ENCODE measurements around the gene IL1RAPL1. TPM values are rescaled to one million over a fixed set of nuclear protein-coding genes. Genes with fewer than 3 reads are reported as not detected.

Gene IL1RAPL1
- total and polyA plus RNA-seq, 8 donors, result 0.60 to 1.4 (median 0.95) TPM; not detected in 2

DNA sequence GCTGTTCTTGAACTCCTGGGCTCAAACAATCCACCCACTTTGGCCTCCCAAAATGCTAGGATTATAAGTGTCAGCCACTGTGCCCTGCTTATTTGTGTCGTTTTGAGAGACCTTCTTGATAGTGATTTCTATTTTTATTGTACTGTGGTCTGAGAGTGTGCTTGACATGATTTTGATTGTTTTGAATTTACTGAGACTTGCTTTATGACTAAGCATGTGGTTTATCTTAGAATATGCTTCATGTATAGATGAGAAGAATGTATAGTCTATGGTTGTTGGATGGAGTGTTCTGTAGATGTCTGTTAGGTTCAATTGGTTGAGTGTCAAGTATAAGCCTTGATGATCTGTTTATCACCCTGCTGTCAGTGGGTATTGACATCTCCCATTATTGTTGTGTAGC lies 789.3 kb downstream of the IL1RAPL1 start:
- no peak for TF ChIP-seq CTCF (IDR thresholded peaks at IDR 0.05)
- H3K9me3 ChIP-seq, result peaks cover 0 to 4% of the 10 kb centered on the region in 2 donors
- ATAC-seq (no peak), DNase-seq (no peak)
- H3K4me1 ChIP-seq, result no peaks in the 10 kb centered on the region
- no peaks in the 10 kb centered on the region for H3K36me3 ChIP-seq
- intact Hi-C loops (cut with DNase I), result no loop called here
- H3K27ac ChIP-seq, result no peak overlapping the region
- no peak overlapping the region for H3K4me3 ChIP-seq
- no peaks in the 10 kb centered on the region for H3K27me3 ChIP-seq

DNA sequence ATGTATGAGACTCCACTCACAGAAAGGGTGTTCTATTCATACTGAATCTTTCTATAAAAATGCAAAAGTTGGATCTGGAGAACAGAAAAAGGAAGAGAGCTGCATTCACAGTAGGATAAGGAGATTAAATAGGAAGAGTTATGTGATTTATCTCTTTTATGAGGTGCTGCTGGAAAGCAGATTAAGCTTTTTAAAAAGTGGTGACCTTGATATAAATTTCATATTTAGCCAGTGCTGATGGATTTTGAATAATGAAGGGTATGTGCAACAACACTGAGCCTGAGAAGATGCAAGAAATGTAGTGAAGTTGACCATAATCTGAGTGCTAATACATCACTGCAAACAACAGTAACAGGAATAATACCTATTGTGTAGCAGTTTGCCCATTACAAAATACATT lies 795.6 kb downstream of the IL1RAPL1 start:
- H3K27ac ChIP-seq, result no peak overlapping the region

DNA sequence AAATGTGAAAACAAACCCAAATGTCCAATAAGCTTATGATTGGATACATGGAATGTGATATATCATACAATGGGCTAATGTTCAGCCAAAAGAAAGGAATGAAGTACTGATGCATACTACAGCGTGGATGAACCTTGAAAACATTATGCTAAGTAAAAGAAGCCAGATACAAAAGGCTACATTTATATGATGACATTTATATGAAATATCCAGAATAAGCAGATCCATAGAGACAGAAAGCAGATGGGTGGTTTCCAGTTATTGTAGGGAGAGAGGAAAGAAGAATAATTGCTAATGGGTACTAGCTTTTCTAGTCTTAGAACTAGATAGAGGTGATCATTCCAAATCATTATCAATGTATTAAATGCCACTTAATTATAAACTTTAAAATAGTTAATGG lies 801.3 kb downstream of the IL1RAPL1 start:
- H3K9me3 ChIP-seq, result no peaks in the 10 kb centered on the region
- ATAC-seq (no peak), DNase-seq (no peak)
- no peak overlapping the region for H3K4me3 ChIP-seq
- H3K27ac ChIP-seq, result no peak overlapping the region
- intact Hi-C loops (cut with DNase I), result no loop called here
- no peak for TF ChIP-seq CTCF (IDR thresholded peaks at IDR 0.05)
- no peaks in the 10 kb centered on the region for H3K4me1 ChIP-seq
- no peaks in the 10 kb centered on the region for H3K36me3 ChIP-seq
- H3K27me3 ChIP-seq, result no peaks in the 10 kb centered on the region

More for the DNA sequence above, 795.6 kb downstream of the IL1RAPL1 start:
- ATAC-seq (no peak), DNase-seq (no peak)
- intact Hi-C loops (cut with DNase I), result no loop called here
- no peak for TF ChIP-seq CTCF (IDR thresholded peaks at IDR 0.05)
- Histone ChIP-seq H3K36me3 (no peaks in the 10 kb centered on the region), H3K9me3 (peaks cover 0 to 2% of the 10 kb centered on the region in 2 donors), H3K27me3 (no peaks in the 10 kb centered on the region), H3K4me3 (no peak overlapping the region), H3K4me1 (no peaks in the 10 kb centered on the region)

DNA sequence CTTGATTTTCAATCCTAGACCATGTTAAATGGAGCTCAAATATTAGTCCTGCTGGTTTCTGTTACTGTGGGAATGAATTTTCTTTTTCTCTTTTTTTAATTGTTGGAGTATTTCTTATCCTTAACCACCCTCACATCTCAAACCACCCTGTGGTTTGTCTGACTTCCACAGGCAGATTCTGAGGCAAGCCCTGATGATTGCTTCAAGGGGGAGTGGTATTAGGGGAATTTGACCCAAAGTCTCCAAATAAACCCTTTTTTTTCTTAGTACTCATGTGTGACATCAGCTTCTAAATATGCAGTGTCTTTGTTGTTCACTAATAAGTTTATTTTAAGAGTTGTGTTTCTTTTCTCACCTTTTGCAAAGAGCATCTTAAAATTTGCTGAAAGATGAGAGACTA lies 810.3 kb downstream of the IL1RAPL1 start:
- Histone ChIP-seq H3K36me3 (no peaks in the 10 kb centered on the region), H3K27ac (no peak overlapping the region), H3K9me3 (no peaks in the 10 kb centered on the region), H3K27me3 (no peaks in the 10 kb centered on the region), H3K4me1 (no peaks in the 10 kb centered on the region), H3K4me3 (no peak overlapping the region)
- ATAC-seq, result no peak
- TF ChIP-seq CTCF (IDR thresholded peaks at IDR 0.05), result no peak
- no peak for DNase-seq
- intact Hi-C loops (cut with DNase I), result no loop called here

- no peak for TF ChIP-seq CTCF (IDR thresholded peaks at IDR 0.05)
- intact Hi-C loops (cut with DNase I), result no loop called here
- Histone ChIP-seq H3K27me3 (no peaks in the 10 kb centered on the region), H3K4me1 (no peaks in the 10 kb centered on the region), H3K27ac (no peak overlapping the region), H3K4me3 (no peak overlapping the region), H3K9me3 (no peaks in the 10 kb centered on the region), H3K36me3 (no peaks in the 10 kb centered on the region)
- ATAC-seq, result no peak
- no peak for DNase-seq
These were observed 820.1 kb downstream of the IL1RAPL1 start for GRCh38 chrX:29407357-29407756.
